SK-N-MC (cell line): ENCODE results near the gene FHOD3.

Experiments
- EZH2 ChIP-seq: fragments of 200-600 bp; sonication (generic); IDR thresholded peaks from one replicate; pipeline ENCODE4 v1.6.1; 2017; ENCODE audit warnings: antibody characterized with exemption
- FOXP2 ChIP-seq: optimal IDR thresholded peaks from 2 replicates; pipeline ENCODE3; 2011; ENCODE audit warnings: mild to moderate bottlenecking, moderate library complexity; ENCODE audit not compliant: insufficient read depth; ENCODE audit errors: extremely low read length, control extremely low read depth
- POLR2AphosphoS5 ChIP-seq: IDR thresholded peaks from 2 replicates; pipeline ENCODE4 v1.6.1; 2012; ENCODE audit warnings: mild to moderate bottlenecking, low read depth, low read length, borderline replicate concordance

DNA sequence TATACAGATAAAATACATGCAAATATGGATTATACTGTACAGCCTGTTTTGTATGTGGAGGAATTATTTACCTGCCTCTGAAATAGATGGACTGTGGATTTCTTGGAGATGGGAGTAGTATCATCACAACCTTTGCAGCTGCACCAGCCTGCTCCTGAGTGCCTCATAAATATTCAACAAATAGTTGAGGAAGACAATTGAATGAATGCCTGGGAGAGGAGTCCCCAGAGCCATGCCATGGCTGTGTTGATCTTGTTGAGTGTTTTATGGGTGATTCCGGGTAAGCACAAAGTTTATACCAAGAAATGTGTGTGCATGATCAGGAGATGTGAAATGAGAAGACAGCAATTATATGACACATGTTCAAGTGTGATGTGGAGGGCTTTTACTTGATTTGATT is 225.0 kb downstream of the FHOD3 start:
- TF ChIP-seq EZH2 (no peak), POLR2AphosphoS5 (no peak), FOXP2 (no peak)
